SK-N-SH (cell line): ENCODE measurements around the gene CLEC11A. TPM values are rescaled to one million over a fixed set of nuclear protein-coding genes. Genes with fewer than 3 reads are reported as not detected.

ENCODE experiments used
- CTCF ChIA-PET: fragments of 300-600, 350-600 bp; formaldehyde crosslinking; extraction: SDS; loops from one replicate; lab custom pipeline; 2021; lab: Yijun Ruan, JAX
- POLR2A ChIA-PET: fragments of 350-600 bp; sonication (Branson Sonifier 250); formaldehyde crosslinking; extraction: SDS; loops from one replicate; lab custom pipeline; 2020; ENCODE audit warnings: antibody characterized with exemption, inconsistent platforms; lab: Yijun Ruan, JAX
- DNase-seq: peaks from one replicate; pipeline ENCODE4 v3.0.0; 2012
- H2AFZ ChIP-seq: fragments of 200-600 bp; sonication (generic); 2 replicates; pipeline ENCODE4 v1.8.1; 2016; ENCODE audit warnings: antibody characterized with exemption, mild to moderate bottlenecking, low read depth
- H3F3A ChIP-seq: fragments of 200-600 bp; sonication (generic); replicated peaks from 2 replicates; pipeline ENCODE3; 2016; ENCODE audit warnings: antibody characterized with exemption, mild to moderate bottlenecking; ENCODE audit not compliant: insufficient read depth
- H3K27ac ChIP-seq, 2 experiments: fragments of 200-500 bp in 1 of 2; fragments of 200-600 bp in 1 of 2; sonication (Bioruptor generic) in 1 of 2; sonication (generic), shearing (Covaris generic) in 1 of 2; 2 replicates each; pipeline versions ENCODE4 v1.5.1 to v1.6.1; 2014 to 2016; ENCODE audit warnings: low read depth in 2 of 2, inconsistent platforms in 1 of 2, low read length in 1 of 2, mild to moderate bottlenecking in 1 of 2, mixed read lengths in 1 of 2
- H3K27me3 ChIP-seq: fragments of 200-600 bp; sonication (generic), shearing (Covaris generic); 2 replicates; pipeline ENCODE4 v1.6.1; 2016; ENCODE audit warnings: mixed run types; ENCODE audit not compliant: insufficient read depth
- H3K36me3 ChIP-seq, 2 experiments: fragments of 200-500 bp in 1 of 2; fragments of 200-600 bp in 1 of 2; sonication (Bioruptor generic) in 1 of 2; sonication (generic) in 1 of 2; replicated peaks in 1 of 2; 2 replicates each; pipeline versions ENCODE3 to v1.5.1; 2014 to 2016; ENCODE audit warnings: low read length in 1 of 2, mild to moderate bottlenecking in 1 of 2; ENCODE audit not compliant: insufficient read depth in 2 of 2, control insufficient read depth in 1 of 2
- H3K4me1 ChIP-seq, 2 experiments: fragments of 200-500 bp in 1 of 2; fragments of 200-600 bp in 1 of 2; sonication (Bioruptor generic) in 1 of 2; sonication (generic), shearing (Covaris generic) in 1 of 2; 2 replicates each; pipeline versions ENCODE4 v1.5.1 to v1.6.1; 2014 to 2016; ENCODE audit warnings: low read depth in 1 of 2, low read length in 1 of 2, mixed run types in 1 of 2; ENCODE audit not compliant: insufficient read depth in 2 of 2, control insufficient read depth in 1 of 2
- H3K4me2 ChIP-seq: fragments of 200-600 bp; sonication (generic), shearing (Covaris generic); 2 replicates; pipeline ENCODE4 v1.6.1; 2017; ENCODE audit warnings: mixed run types
- H3K4me3 ChIP-seq, 2 experiments: fragments of 200-500 bp in 1 of 2; fragments of 200-600 bp in 1 of 2; sonication (Bioruptor generic) in 1 of 2; sonication (generic), shearing (Covaris generic) in 1 of 2; 2 replicates each; pipeline versions ENCODE4 v1.5.1 to v1.8.1; 2014 to 2016; ENCODE audit warnings: low read depth in 2 of 2, inconsistent platforms in 1 of 2, low read length in 1 of 2, mild to moderate bottlenecking in 1 of 2, mixed read lengths in 1 of 2, moderate library complexity in 1 of 2
- H3K79me2 ChIP-seq: fragments of 200-600 bp; sonication (generic); 2 replicates; pipeline ENCODE4 v1.8.1; 2017; ENCODE audit warnings: mild to moderate bottlenecking; ENCODE audit not compliant: insufficient read depth
- H3K9ac ChIP-seq: fragments of 200-600 bp; sonication (generic); 2 replicates; pipeline ENCODE4 v1.6.1; 2017; ENCODE audit warnings: mixed run types
- H3K9me2 ChIP-seq: fragments of 200-600 bp; sonication (generic); 2 replicates; pipeline ENCODE4 v1.6.1; 2017; ENCODE audit warnings: mixed run types
- H3K9me3 ChIP-seq: fragments of 200-600 bp; sonication (generic); 2 replicates; pipeline ENCODE4 v1.6.1; 2017; ENCODE audit warnings: mixed run types, mild to moderate bottlenecking, moderate library complexity
- H4K20me1 ChIP-seq: fragments of 200-600 bp; sonication (generic); 2 replicates; pipeline ENCODE4 v1.6.1; 2017; ENCODE audit warnings: mild to moderate bottlenecking, mixed run types; ENCODE audit not compliant: insufficient read depth
- EP300 ChIP-seq, 2 experiments: IDR thresholded peaks; 2 replicates each; pipeline versions ENCODE4 v1.4.0 to v1.6.1; 2012; ENCODE audit warnings: borderline replicate concordance in 1 of 2, low read depth in 1 of 2, low read length in 1 of 2
- FOSL2 ChIP-seq: IDR thresholded peaks from 2 replicates; pipeline ENCODE4 v1.4.0; 2012; ENCODE audit warnings: low read depth, mild to moderate bottlenecking, moderate library complexity, borderline replicate concordance
- FOXJ3 ChIP-seq: sonication (generic); formaldehyde crosslinking; IDR thresholded peaks from 2 replicates; pipeline ENCODE4 v1.5.1; 2020; ENCODE audit warnings: mild to moderate bottlenecking, missing genetic modification reagents
- GABPA ChIP-seq: IDR thresholded peaks from 2 replicates; pipeline ENCODE4 v1.4.0; 2012; ENCODE audit warnings: low read depth, mild to moderate bottlenecking
- IRF3 ChIP-seq: fragments of 150-350 bp; IDR thresholded peaks from 2 replicates; pipeline ENCODE4 v1.6.1; 2016; ENCODE audit warnings: mild to moderate bottlenecking, low read depth, low read length
- MEF2A ChIP-seq: IDR thresholded peaks from 2 replicates; pipeline ENCODE4 v1.4.0; 2012; ENCODE audit warnings: low read depth, borderline replicate concordance
- MXI1 ChIP-seq: IDR thresholded peaks from 2 replicates; pipeline ENCODE4 v1.6.1; 2012; ENCODE audit warnings: mild to moderate bottlenecking, low read depth, low read length, improper control_type of control experiment
- NRF1 ChIP-seq: IDR thresholded peaks from 2 replicates; pipeline ENCODE4 v1.6.1; 2012; ENCODE audit warnings: low read depth, mild to moderate bottlenecking, low read length
- PBX3 ChIP-seq: IDR thresholded peaks from 2 replicates; pipeline ENCODE4; 2012
- POLR2AphosphoS5 ChIP-seq: IDR thresholded peaks from 2 replicates; pipeline ENCODE4 v1.6.1; 2012; ENCODE audit warnings: low read depth, low read length
- RAD21 ChIP-seq: IDR thresholded peaks from 2 replicates; pipeline ENCODE4 v1.6.1; 2012; ENCODE audit warnings: mild to moderate bottlenecking, low read length
- RCOR1 ChIP-seq: fragments of 150-350 bp; IDR thresholded peaks from 2 replicates; pipeline ENCODE4 v1.6.1; 2017; ENCODE audit warnings: antibody characterized with exemption, low read length
- RFX5 ChIP-seq: IDR thresholded peaks from 2 replicates; pipeline ENCODE4 v1.6.1; 2012; ENCODE audit warnings: mild to moderate bottlenecking, improper control_type of control experiment, low read length
- SIN3A ChIP-seq: IDR thresholded peaks from 2 replicates; pipeline ENCODE4 v1.6.1; 2012; ENCODE audit warnings: low read depth, mild to moderate bottlenecking, low read length, moderate library complexity, borderline replicate concordance
- SMC3 ChIP-seq: IDR thresholded peaks from 2 replicates; pipeline ENCODE4 v1.6.1; 2012; ENCODE audit warnings: low read depth, low read length, improper control_type of control experiment
- TAF1 ChIP-seq: IDR thresholded peaks from 2 replicates; pipeline ENCODE4 v1.6.1; 2012; ENCODE audit warnings: low read depth, mild to moderate bottlenecking, low read length, moderate library complexity, borderline replicate concordance
- TEAD4 ChIP-seq: IDR thresholded peaks from 2 replicates; pipeline ENCODE4 v1.4.0; 2012; ENCODE audit warnings: mild to moderate bottlenecking, borderline replicate concordance; ENCODE audit not compliant: insufficient read depth
- WGBS: methylation state at CpG from one replicate; pipeline ENCODE4 v1.1.6; 2017; ENCODE audit warnings: low lambda C conversion rate; 5-methylcytosine and 5-hydroxymethylcytosine counted together
- polyA plus RNA-seq, 3 experiments: library from polyadenylated mRNA; depleted of rRNA; stranded (reverse); fragments of >200 nt; gene quantifications; 2 replicates each; pipeline ENCODE4 v1.2.3, GENCODE V29; 2012
- TF ChIP-seq, protein P1 (sequence below): fragments of 150-350 bp; IDR thresholded peaks from 2 replicates; pipeline ENCODE4 v1.6.1; 2017; ENCODE audit warnings: antibody characterized with exemption, low read length, low read depth, borderline replicate concordance
- TF ChIP-seq, protein P2 (sequence below): IDR thresholded peaks from 2 replicates; pipeline ENCODE4 v1.4.0; 2012; ENCODE audit warnings: low read depth, borderline replicate concordance
- TF ChIP-seq, protein P3 (sequence below): IDR thresholded peaks from 2 replicates; pipeline ENCODE4 v1.4.0; 2012; ENCODE audit warnings: low read depth, borderline replicate concordance

Gene CLEC11A
- polyA plus RNA-seq, 1 of the 3 experiments (the other 2 are of a cell fraction): 4.4 TPM

DNA sequence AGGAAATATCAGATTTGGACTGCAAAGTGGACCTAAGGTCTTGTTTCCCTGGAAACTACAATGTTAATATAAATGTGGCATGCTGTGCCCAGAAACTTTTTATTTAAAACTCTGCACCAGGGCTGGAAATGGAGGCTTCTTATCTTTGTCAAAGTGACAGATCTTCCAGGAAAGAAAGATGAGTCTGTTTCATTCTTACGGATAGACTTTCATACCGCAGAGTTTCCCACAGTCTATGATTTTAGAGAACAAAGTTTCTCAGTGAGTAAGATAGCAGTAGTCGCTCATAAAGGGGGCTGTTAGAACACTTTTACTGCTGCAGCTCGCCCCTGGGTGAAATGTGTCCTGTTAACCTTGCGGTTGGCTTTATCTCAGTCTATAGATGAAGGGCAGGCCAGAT lies 6.7 kb downstream of the CLEC11A start:
- H3K36me3 ChIP-seq: no peaks in the 10 kb centered on the region
- no peak for DNase-seq
- peaks cover 0 to 13% of the 10 kb centered on the region in 2 experiments; a peak in 2 of 4 replicates for H3K4me1 ChIP-seq
- H3K27me3 ChIP-seq: peaks cover 25% of the 10 kb centered on the region; the same call in 1 of the 2 replicates
- POLR2A ChIA-PET: no interaction called here
- no peaks in the 10 kb centered on the region for H3K9me2 ChIP-seq
- no peaks in the 10 kb centered on the region for H4K20me1 ChIP-seq
- H2AFZ ChIP-seq: no peak overlapping the region
- H3K4me2 ChIP-seq: no peak overlapping the region
- peaks cover 3% of the 10 kb centered on the region for H3F3A ChIP-seq
- no peak overlapping the region for H3K27ac ChIP-seq
- H3K79me2 ChIP-seq: peaks cover 13% of the 10 kb centered on the region
- no peak overlapping the region for H3K9ac ChIP-seq
- TF ChIP-seq SIN3A: no peak
- no peak for TF ChIP-seq MXI1
- no peak for TF ChIP-seq FOXJ3 (CRISPR knock-in tag)
- TF ChIP-seq NRF1: no peak
- TF ChIP-seq, protein P1, sequence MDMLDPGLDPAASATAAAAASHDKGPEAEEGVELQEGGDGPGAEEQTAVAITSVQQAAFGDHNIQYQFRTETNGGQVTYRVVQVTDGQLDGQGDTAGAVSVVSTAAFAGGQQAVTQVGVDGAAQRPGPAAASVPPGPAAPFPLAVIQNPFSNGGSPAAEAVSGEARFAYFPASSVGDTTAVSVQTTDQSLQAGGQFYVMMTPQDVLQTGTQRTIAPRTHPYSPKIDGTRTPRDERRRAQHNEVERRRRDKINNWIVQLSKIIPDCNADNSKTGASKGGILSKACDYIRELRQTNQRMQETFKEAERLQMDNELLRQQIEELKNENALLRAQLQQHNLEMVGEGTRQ: no peak
- no peak for TF ChIP-seq EP300 (IDR thresholded peaks at IDR 0.05; ENCODE audit: borderline replicate concordance in 1 of 2, low read depth in 1 of 2, low read length in 1 of 2)
- no peak for TF ChIP-seq TEAD4
- TF ChIP-seq RAD21: no peak
- no peak for TF ChIP-seq MEF2A
- TF ChIP-seq IRF3: no peak
- TF ChIP-seq RFX5: no peak
- TF ChIP-seq TAF1: no peak
- no peak for TF ChIP-seq FOSL2
- TF ChIP-seq SMC3: no peak
- TF ChIP-seq, protein P2, sequence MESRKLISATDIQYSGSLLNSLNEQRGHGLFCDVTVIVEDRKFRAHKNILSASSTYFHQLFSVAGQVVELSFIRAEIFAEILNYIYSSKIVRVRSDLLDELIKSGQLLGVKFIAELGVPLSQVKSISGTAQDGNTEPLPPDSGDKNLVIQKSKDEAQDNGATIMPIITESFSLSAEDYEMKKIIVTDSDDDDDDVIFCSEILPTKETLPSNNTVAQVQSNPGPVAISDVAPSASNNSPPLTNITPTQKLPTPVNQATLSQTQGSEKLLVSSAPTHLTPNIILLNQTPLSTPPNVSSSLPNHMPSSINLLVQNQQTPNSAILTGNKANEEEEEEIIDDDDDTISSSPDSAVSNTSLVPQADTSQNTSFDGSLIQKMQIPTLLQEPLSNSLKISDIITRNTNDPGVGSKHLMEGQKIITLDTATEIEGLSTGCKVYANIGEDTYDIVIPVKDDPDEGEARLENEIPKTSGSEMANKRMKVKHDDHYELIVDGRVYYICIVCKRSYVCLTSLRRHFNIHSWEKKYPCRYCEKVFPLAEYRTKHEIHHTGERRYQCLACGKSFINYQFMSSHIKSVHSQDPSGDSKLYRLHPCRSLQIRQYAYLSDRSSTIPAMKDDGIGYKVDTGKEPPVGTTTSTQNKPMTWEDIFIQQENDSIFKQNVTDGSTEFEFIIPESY: no peak
- TF ChIP-seq, protein P3, sequence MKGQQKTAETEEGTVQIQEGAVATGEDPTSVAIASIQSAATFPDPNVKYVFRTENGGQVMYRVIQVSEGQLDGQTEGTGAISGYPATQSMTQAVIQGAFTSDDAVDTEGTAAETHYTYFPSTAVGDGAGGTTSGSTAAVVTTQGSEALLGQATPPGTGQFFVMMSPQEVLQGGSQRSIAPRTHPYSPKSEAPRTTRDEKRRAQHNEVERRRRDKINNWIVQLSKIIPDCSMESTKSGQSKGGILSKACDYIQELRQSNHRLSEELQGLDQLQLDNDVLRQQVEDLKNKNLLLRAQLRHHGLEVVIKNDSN: no peak
- no peak for TF ChIP-seq GABPA
- TF ChIP-seq POLR2AphosphoS5: no peak
- TF ChIP-seq RCOR1: no peak
- TF ChIP-seq PBX3: no peak
- CTCF ChIA-PET: interaction anchor here (1.1 to 1.5 kb wide), 2 partner anchors 54 to 192 kb away, joined by 3 to 5 read pairs; no protein-coding TSS in a partner anchor
- H3K4me3 ChIP-seq: no peak overlapping the region
- no peaks in the 10 kb centered on the region for H3K9me3 ChIP-seq
- WGBS: 72% methylated on average over 5 of the region's 5 CpGs
